Suprapubic skin (tissue), 3 donors: ENCODE measurements around the gene STIM2.

ENCODE experiments used
- CTCF ChIP-seq, 2 donors: fragments of 200-600 bp in 1 of 2; fragments of 450-650 bp in 1 of 2; sonication (generic) in 1 of 2; IDR thresholded peaks; one replicate each; pipeline ENCODE4 v1.5.1; 2016 to 2019; ENCODE audit warnings: antibody characterized with exemption in 2 of 2, mild to moderate bottlenecking in 1 of 2, moderate library complexity in 1 of 2
- POLR2A ChIP-seq, 2 donors: fragments of 450-650 bp; IDR thresholded peaks; one replicate each; pipeline ENCODE4 v1.6.1; 2017; ENCODE audit warnings: antibody characterized with exemption in 2 of 2, mild to moderate bottlenecking in 2 of 2, moderate library complexity in 2 of 2

- TF ChIP-seq POLR2A (IDR thresholded peaks at IDR 0.05) (no peak), CTCF (IDR thresholded peaks at IDR 0.05) (no peak)
Measured at GRCh38 chr4:27005905-27006590, 145.4 kb downstream of the STIM2 start.
